Large intestine (tissue), 3 donors: ENCODE data around the gene PTGES. TPM values are rescaled to one million over a fixed set of nuclear protein-coding genes. Genes with fewer than 3 reads are reported as not detected.

Source experiments
- DNase-seq, 2 donors: peaks; one replicate each; pipeline versions ENCODE4 v3.0.0 to v3.0.0-alpha.2; 2013
- H3K27ac ChIP-seq: one replicate; pipeline ENCODE4 v1.5.1; 2013; ENCODE audit warnings: low read length
- H3K27me3 ChIP-seq: 2 replicates; pipeline ENCODE4 v1.6.1; 2013; ENCODE audit warnings: low read length; ENCODE audit not compliant: control insufficient read depth, insufficient read depth
- H3K36me3 ChIP-seq: 2 replicates; pipeline ENCODE4 v1.6.1; 2013; ENCODE audit warnings: low read length; ENCODE audit not compliant: control insufficient read depth, insufficient read depth
- H3K4me1 ChIP-seq: one replicate; pipeline ENCODE4 v1.6.1; 2013; ENCODE audit warnings: low read length; ENCODE audit not compliant: control insufficient read depth, insufficient read depth
- H3K4me3 ChIP-seq: one replicate; pipeline ENCODE4 v1.5.1; 2013; ENCODE audit warnings: low read length
- H3K9me3 ChIP-seq: one replicate; pipeline ENCODE4 v1.6.1; 2013; ENCODE audit warnings: mild to moderate bottlenecking, low read depth, low read length, moderate library complexity; ENCODE audit not compliant: control insufficient read depth
- WGBS: methylation state at CpG from one replicate; pipeline ENCODE4 v1.1.5; 2013; ENCODE audit warnings: low lambda C conversion rate; ENCODE audit not compliant: insufficient coverage; 5-methylcytosine and 5-hydroxymethylcytosine counted together
- polyA plus RNA-seq: library from polyadenylated mRNA; unstranded; fragments of 120-200 nt; gene quantifications from one replicate; pipeline ENCODE4 v1.2.1, GENCODE V29; 2013

Gene PTGES
- polyA plus RNA-seq, 1 donor: 4.9 TPM

DNA sequence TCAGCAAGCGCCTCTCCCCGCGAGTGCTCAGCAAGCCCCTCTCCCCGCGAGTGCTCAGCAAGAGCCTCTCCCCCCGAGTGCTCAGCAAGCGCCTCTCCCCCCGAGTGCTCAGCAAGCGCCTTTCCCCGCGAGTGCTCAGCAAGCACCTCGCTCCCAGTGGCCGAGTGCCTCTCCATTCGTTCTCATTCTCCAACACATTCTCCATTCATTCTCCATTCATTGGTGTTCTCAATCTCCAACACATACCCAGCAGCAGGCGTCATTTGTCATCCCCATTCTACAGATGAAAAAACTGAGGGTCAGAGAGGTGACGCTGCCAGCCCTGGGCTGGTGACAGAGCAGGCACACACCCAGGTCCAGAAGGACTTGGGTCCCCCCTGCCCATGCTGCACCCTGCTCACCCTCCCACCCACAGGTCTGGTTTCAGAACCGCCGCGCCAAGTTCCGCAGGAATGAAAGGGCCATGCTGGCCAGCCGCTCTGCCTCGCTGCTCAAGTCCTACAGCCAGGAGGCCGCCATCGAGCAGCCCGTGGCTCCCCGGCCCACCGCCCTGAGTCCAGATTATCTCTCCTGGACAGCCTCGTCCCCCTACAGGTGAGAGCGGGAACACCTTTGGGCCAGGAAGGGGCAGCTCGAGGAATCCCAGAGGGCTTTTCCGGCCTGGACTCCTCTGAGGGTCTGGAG lies 32.5 kb downstream of the PTGES start:
- no CpG with 5 or more reads among the region's 31 CpGs for WGBS
- Histone ChIP-seq H3K27ac (no peak overlapping the region), H3K9me3 (peaks cover 4% of the 10 kb centered on the region), H3K36me3 (no peaks in the 10 kb centered on the region), H3K4me3 (no peak overlapping the region), H3K27me3 (peaks cover 9% of the 10 kb centered on the region), H3K4me1 (no peaks in the 10 kb centered on the region)
- DNase-seq: no peak

DNA sequence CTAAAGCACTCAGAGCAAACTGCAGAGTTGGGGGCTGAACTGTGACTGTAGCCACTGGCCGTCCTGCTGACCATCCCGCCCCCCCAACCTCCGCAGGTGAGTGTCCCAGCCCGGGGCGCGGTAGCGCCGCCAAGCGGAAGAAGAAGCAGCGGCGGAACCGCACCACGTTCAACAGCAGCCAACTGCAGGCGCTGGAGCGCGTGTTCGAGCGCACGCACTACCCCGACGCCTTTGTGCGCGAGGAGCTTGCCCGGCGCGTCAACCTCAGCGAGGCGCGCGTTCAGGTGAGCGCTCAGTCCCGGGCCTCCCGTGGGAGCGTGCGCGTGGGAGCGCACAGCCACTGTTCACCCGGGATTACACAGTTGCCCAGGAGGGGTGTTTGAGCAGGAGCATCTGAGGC lies 33.7 kb downstream of the PTGES start:
- no peaks in the 10 kb centered on the region for H3K4me1 ChIP-seq
- no peak overlapping the region for H3K27ac ChIP-seq
- no peaks in the 10 kb centered on the region for H3K36me3 ChIP-seq
- H3K4me3 ChIP-seq: no peak overlapping the region
- peaks cover 4% of the 10 kb centered on the region for H3K9me3 ChIP-seq
- peaks cover 9% of the 10 kb centered on the region for H3K27me3 ChIP-seq
- no CpG with 5 or more reads among the region's 38 CpGs for WGBS
- DNase-seq: no peak

DNA sequence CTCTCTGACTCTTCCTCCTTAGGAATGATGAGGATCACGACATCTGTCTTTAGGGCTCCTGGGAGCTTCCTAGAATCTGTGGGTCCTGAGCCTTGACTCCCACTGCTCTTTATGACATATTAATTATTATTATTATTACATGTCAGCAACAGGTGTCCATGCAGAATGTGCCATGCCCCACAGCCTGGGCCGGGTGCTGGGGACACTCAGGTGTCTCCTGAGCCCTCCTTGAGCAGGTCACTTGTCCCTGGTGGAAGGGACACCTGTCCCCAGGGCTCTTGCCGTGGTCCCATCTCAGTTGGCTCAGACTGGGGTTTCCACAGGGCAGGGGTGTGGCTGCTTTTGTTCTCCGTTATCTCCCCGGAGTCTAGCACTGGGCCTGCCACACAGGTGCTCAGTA lies 34.2 kb downstream of the PTGES start:
- WGBS: no CpG with 5 or more reads among the region's 5 CpGs
- H3K36me3 ChIP-seq: no peaks in the 10 kb centered on the region
- no peaks in the 10 kb centered on the region for H3K4me1 ChIP-seq
- H3K4me3 ChIP-seq: no peak overlapping the region
- no peak overlapping the region for H3K27ac ChIP-seq
- no peak for DNase-seq
- H3K9me3 ChIP-seq: peaks cover 4% of the 10 kb centered on the region
- H3K27me3 ChIP-seq: peaks cover 9% of the 10 kb centered on the region

DNA sequence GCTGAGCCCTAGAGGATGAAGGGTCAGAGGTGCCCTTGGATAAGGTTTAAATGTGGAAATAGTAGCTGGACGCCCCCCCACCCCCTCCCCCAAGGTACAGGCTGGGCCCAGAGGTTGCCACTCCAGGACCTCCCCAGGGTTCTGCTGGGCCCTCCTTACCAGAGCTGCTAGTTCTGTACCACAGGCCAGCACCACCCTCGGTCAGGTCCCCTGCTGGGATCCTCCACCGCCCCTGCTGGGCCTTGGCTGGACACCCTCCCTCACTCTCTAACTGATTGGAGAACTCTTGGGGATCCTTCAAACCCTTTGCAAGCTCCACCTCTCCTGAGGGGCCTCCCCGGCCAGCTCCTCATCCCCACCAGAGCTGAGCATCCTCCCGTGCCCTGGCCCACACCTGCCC lies 34.9 kb downstream of the PTGES start:
- Histone ChIP-seq H3K36me3 (no peaks in the 10 kb centered on the region), H3K4me3 (no peak overlapping the region), H3K9me3 (peaks cover 4% of the 10 kb centered on the region), H3K27me3 (peaks cover 11% of the 10 kb centered on the region), H3K4me1 (no peaks in the 10 kb centered on the region), H3K27ac (no peak overlapping the region)
- no peak for DNase-seq
- WGBS: no CpG with 5 or more reads among the region's 5 CpGs

DNA sequence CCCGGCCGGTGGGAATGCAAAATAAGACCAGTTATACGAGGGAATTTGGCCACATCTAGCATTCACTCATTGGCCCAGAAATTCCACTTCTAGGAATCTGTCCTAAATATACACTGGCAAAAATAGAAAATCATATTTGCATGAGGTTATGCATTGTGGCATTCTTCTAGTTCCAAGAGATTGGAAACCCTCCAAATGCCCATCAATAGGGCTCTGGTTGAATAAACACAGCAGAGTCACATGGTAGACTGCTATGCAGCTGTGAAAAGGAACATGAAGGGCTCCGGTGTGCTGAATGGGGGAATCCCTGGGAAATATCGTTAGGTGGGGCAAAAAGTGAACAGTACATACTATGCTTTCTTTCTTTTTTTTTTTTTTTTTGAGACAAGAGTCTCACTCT lies 36.8 kb downstream of the PTGES start:
- WGBS: no CpG with 5 or more reads among the region's 5 CpGs

DNA sequence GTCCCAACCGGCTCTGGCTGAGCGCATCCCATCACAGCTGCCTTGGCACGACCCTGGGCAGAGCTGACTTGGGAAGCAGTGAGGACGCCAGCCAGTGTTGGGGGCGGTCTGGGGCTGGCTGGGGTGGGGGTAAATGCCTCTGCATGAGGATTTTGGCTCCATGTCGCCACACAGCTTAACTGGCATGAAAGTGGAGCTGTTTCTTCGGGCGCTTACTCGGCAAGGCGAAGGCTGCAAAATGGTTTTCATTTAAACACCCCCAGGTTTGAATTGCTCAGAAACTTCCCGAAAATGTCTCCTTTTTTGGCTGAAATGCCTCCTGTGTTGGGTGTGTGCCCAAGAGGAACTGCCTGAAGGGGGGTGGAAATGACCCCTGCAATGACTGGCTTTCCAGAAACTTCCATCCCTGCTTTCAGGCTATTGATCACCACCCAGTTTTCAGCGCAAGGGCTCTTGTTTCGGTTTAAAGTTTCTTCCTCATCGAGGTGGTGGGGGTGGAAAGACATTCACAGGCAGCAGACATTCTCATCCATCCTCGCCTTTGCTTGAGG lies 38.3 kb downstream of the PTGES start:
- Histone ChIP-seq H3K36me3 (no peaks in the 10 kb centered on the region), H3K27me3 (peaks cover 22% of the 10 kb centered on the region), H3K27ac (no peak overlapping the region), H3K4me3 (no peak overlapping the region), H3K9me3 (peaks cover 4% of the 10 kb centered on the region), H3K4me1 (no peaks in the 10 kb centered on the region)
- no CpG with 5 or more reads among the region's 15 CpGs for WGBS
- DNase-seq: no peak

More for the DNA sequence above, 36.8 kb downstream of the PTGES start:
- DNase-seq: no peak
- Histone ChIP-seq H3K27ac (no peak overlapping the region), H3K36me3 (no peaks in the 10 kb centered on the region), H3K27me3 (peaks cover 22% of the 10 kb centered on the region), H3K9me3 (peaks cover 4% of the 10 kb centered on the region), H3K4me1 (no peaks in the 10 kb centered on the region), H3K4me3 (no peak overlapping the region)

DNA sequence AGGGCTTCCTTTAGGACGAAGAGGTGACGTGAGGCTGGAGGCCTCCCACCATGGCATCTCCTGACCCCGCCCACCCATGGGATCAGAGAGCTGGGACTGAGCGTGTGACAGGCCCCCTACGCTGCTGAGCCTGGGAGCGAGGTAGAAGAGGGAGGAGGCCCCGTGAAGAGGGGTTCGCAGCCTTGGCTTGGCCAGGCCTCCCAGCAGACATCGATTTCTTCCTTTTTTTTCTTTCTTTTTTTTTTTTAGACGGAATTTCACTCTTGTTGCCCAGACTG lies 39.5 kb downstream of the PTGES start:
- Histone ChIP-seq H3K27ac (no peak overlapping the region), H3K27me3 (peaks cover 13% of the 10 kb centered on the region), H3K9me3 (no peaks in the 10 kb centered on the region), H3K4me1 (no peaks in the 10 kb centered on the region), H3K4me3 (no peak overlapping the region), H3K36me3 (no peaks in the 10 kb centered on the region)
- no peak for DNase-seq
- no CpG with 5 or more reads among the region's 10 CpGs for WGBS

DNA sequence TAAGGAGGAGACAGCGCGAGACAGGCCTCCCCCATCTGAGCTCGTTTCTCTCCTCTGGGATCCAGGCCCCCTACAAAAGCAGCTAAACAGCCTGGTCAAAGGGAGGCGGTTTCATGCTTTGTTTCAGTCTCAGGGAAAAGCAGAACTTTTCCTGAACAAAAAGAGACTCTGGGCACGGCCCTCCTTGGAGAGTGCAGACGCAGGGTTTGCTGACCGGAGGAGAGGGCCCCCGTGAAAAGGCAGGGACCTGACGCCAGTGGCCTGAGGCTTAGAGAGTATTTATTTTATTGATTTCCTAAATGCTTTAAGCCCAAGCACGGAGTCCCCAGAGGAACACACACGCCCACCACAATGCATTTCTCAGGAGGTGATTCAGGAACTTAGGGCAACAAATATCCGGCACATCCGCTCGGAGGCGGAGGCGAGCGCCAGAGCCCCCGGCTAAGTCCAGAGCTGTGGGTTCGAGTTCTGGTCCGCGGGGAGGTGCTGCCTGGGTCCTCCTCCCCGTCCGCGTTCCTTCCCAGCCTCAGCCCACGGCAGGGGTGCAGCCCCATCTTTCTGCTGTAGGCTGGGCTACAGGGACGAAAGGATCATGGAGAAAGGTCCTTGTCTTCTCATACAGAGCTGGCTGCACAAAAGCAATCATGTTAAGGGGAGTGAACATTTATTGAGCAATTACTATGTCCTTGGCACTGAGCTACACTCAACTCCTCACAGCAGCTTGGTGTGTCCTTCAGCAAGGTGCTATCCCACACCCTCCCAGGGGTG lies 40.0 kb downstream of the PTGES start:
- DNase-seq: no peak
- H3K4me1 ChIP-seq: no peaks in the 10 kb centered on the region
- H3K27me3 ChIP-seq: peaks cover 13% of the 10 kb centered on the region
- H3K4me3 ChIP-seq: no peak overlapping the region
- H3K27ac ChIP-seq: no peak overlapping the region
- H3K36me3 ChIP-seq: no peaks in the 10 kb centered on the region
- 57% methylated on average over 1 of the region's 26 CpGs for WGBS
- H3K9me3 ChIP-seq: no peaks in the 10 kb centered on the region

DNA sequence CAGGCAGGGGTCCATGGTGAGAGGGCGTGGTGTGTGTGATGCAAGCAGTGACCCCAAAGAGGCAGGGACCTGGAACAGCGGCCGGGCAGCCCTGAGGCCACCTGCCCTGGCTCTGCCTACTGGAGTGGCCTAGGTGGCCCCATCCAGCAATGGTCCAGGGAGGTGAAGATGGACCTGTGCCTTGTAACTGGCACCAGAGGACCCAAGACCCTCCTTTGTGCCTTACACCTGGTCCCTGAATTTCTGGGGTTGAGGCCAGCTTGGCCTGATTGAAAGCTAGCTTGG lies 42.7 kb downstream of the PTGES start:
- H3K27ac ChIP-seq: no peak overlapping the region
- H3K4me3 ChIP-seq: no peak overlapping the region
- no peaks in the 10 kb centered on the region for H3K9me3 ChIP-seq
- H3K4me1 ChIP-seq: no peaks in the 10 kb centered on the region
- peaks cover 13% of the 10 kb centered on the region for H3K27me3 ChIP-seq
- WGBS: no CpG with 5 or more reads among the region's 3 CpGs
- H3K36me3 ChIP-seq: no peaks in the 10 kb centered on the region
- DNase-seq: no peak

DNA sequence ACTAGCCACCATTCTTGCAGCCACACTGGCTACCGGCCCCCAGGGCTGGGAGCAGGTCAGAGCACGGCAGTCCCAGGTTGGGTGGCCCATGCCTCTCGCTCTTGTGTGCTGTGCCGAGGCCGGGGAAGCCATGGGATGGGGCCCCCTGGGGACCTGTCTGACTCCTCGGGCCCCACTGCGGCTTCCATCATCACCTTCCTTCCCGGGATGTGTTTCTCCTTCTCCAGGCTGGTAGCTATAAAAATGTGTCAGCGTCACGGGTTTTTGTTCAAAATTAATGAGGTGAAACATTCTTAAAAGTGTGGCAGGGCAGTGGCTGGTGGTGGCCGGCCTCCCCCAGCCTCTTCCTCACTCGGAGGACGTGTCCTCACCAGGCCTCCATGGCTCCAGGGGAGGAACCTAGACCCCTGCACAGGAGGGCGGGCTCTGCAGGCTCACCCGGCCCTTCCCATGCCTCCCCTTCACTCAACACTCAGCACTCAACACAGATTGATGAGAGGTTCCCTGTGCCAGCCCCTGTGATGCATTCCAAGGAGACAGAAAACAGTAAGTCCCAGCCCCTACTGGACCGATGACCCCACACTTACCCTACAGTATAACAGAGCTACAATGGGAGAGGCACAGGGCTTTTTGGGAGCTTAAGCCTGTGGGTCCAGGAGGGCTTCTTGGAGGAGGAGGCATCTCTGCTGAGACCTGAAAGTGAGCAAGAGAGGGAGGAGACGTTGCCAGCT lies 43.2 kb downstream of the PTGES start:
- no peak for DNase-seq
- Histone ChIP-seq H3K4me3 (no peak overlapping the region), H3K36me3 (no peaks in the 10 kb centered on the region), H3K4me1 (no peaks in the 10 kb centered on the region), H3K27me3 (peaks cover 13% of the 10 kb centered on the region), H3K27ac (no peak overlapping the region), H3K9me3 (no peaks in the 10 kb centered on the region)
- no CpG with 5 or more reads among the region's 17 CpGs for WGBS
